GM19239 (cell line): Measurements from ENCODE around the gene PTTG1IP.
"Not testable (repeated sequence)": the region's sequence is repeated elsewhere in the genome, so short reads cannot be mapped to it uniquely, and the experiment has no call there.

Experiments
- DNase-seq: peaks from one replicate; pipeline ENCODE4 v3.0.0; 2011; ENCODE audit warnings: low spot score; ENCODE audit not compliant: insufficient read length
- FAIRE-seq: peaks from 2 replicates; lab custom pipeline; 2011; peaks lifted over from hg19 to GRCh38; lab: Jason Lieb, UNC

The PTTG1IP gene

GRCh38 chr21:44886113-44887075 lies 12.9 kb upstream of the PTTG1IP start:
- FAIRE-seq (no peak), DNase-seq (no peak)

- DNase-seq (no peak), FAIRE-seq (no peak)
Measured at GRCh38 chr21:44885615-44886014, 12.1 kb upstream of the PTTG1IP start.

- no peak for FAIRE-seq
- no peak for DNase-seq
Measured at GRCh38 chr21:44884097-44884496, 10.6 kb upstream of the PTTG1IP start.

- DNase-seq (no peak), FAIRE-seq (no peak)
Measured at GRCh38 chr21:44883250-44883649, 9.8 kb upstream of the PTTG1IP start.

GRCh38 chr21:44881198-44881872 lies 7.8 kb upstream of the PTTG1IP start:
- no peak for DNase-seq
- FAIRE-seq, result no peak

GRCh38 chr21:44880405-44881197 lies 7.1 kb upstream of the PTTG1IP start:
- DNase-seq, result no peak
- peak; percentile 84 for FAIRE-seq

- FAIRE-seq, DNase-seq: not testable (repeated sequence)
Measured at GRCh38 chr21:44879238-44879637, 5.7 kb upstream of the PTTG1IP start.

GRCh38 chr21:44878053-44878982 lies 4.8 kb upstream of the PTTG1IP start:
- DNase-seq (no peak), FAIRE-seq (no peak)

GRCh38 chr21:44876849-44877575 lies 3.5 kb upstream of the PTTG1IP start:
- DNase-seq (no peak), FAIRE-seq (no peak)

GRCh38 chr21:44875316-44875700 lies 1.8 kb upstream of the PTTG1IP start:
- DNase-seq (no peak), FAIRE-seq (no peak)

GRCh38 chr21:44874497-44875315 lies 1.2 kb upstream of the PTTG1IP start:
- no peak for DNase-seq
- FAIRE-seq, result peak; percentile 64

- FAIRE-seq (no peak), DNase-seq (no peak)
Measured at GRCh38 chr21:44874240-44874496, 678 bp upstream of the PTTG1IP start.

- no peak for DNase-seq
- no peak for FAIRE-seq
Measured at GRCh38 chr21:44872649-44873355, 688 bp downstream of the PTTG1IP start.

GRCh38 chr21:44872323-44872648 lies 1.2 kb downstream of the PTTG1IP start:
- FAIRE-seq, result no peak
- no peak for DNase-seq

GRCh38 chr21:44871576-44872269 lies 1.8 kb downstream of the PTTG1IP start:
- FAIRE-seq (no peak), DNase-seq (no peak)

GRCh38 chr21:44870748-44871495 lies 2.6 kb downstream of the PTTG1IP start:
- FAIRE-seq, result no peak
- no peak for DNase-seq
